ENCODE measurements around the gene COA6. TPM values are rescaled to one million over a fixed set of nuclear protein-coding genes. Genes with fewer than 3 reads are reported as not detected.

Gene COA6
- polyA plus RNA-seq, 1 donor: 31.2 TPM

- no peak for DNase-seq
These were observed 33.6 kb downstream of the COA6 start for GRCh38 chr1:234406871-234407270.

DNA sequence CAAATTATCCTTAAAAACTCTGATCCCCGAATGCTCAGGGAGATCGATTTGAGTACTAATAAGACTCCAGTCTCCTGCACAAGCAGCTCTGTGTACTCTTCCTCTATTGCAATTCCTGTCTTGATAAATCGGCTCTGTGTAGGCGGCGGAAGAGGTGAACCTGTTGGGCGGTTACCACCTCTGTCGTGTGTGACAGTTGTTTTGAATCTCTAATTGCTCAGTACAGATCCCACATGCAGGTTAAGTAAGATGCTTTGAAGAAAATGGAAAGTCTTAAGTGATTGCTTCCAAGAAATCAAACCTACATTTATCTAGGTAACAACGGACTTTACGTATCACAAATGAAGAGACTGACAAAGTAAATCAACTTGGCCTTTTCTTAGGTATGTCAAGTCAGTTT is 35.5 kb downstream of the COA6 start:
- no peak for DNase-seq

DNA sequence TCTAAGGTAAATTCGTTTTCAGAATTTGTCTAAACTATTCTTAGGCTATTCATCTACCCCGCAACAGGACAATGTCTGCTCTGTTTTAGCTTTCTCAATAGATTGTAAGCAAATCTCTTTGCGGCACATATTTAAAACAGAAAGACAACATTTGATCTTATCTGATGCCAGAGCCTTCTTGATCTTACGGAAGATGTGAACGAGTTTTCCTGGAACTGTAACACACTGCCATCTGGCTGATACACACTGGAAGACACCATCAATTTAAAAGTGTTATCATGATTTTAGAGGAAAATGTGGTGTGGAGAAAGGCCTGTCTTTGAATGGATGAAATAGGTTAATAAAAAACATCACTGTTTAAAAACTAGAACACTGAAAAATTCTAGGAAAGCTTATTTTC is 36.1 kb downstream of the COA6 start:
- no peak for DNase-seq

DNA sequence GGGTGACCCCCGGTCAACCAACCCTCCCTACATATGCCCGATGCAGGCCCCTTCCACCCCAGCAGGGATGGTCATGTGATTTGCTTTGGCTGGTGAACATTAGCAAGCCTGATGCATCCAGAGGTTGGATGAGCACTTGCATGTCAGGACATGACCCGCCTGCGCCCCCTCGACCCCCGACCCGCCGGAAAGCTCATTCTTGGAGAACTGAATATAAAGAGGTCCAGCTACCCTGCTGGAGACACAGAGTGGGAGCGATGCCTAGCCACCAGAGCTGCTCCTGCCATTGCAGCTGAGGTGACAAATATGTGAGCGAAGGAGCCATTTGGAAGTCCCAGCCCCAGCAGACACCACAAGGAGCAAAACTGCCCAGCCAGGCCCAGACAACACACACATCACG is 39.6 kb downstream of the COA6 start:
- no peak for DNase-seq

- no peak for DNase-seq
These were observed 40.2 kb downstream of the COA6 start for GRCh38 chr1:234413485-234413884.

DNA sequence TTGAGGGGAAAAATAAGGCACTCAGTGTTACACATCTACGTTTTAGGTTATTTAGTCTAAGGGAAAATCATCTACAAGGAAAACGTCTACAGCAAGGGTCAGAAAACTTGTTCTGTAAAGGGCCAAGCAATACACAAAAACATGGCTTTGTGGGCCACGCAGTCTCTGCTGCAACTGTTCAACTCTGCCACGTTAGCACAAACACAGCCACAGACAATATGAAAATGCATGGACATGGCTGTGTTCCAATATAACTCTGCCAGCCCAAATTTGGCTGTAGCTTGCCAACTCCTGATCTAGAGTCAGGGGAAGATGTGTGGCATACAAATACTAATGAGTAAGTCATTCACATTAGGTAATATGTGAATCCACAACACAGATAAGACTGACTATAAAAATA is 40.7 kb downstream of the COA6 start:
- no peak for DNase-seq

GRCh38 chr1:234427950-234428646 is 54.8 kb downstream of the COA6 start:
- no peak for DNase-seq

DNA sequence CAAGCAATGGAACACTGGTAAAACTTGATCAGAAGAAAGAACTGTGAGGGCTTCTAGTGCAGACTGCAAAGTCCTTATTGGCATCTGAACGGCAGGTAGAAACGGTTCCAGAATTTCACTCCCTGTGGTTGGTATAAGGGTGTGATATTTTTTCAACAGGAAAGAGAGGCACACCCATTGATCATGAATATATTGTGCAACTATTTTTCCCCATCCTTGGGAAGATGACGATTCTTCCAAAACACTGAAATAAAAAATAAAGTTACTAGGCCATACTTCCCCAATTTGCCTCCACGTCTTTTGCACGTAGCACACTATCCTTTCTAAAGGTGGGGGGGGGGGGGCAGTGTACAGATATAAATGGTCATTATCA is 56.2 kb downstream of the COA6 start:
- DNase-seq: no peak

- no peak for DNase-seq
These were observed 57.4 kb downstream of the COA6 start for GRCh38 chr1:234430691-234431090.

DNA sequence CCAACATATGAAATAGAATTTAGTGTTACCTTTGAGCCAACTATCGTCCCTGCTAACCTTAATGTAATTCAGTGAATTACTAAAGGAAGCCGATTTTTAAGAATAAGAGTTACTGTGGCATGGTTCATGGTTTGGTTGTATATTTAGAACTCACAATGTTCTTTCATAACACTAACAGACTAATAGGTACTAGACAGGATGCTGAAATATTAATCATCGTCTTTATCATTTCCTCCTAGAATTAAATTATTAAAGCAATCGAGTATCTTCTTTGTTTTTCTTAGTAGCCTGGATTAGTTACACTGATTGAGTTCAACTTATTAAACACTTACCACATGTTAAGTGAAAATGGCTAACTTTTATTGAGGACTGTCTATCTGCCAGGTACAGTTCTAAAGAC is 58.0 kb downstream of the COA6 start:
- no peak for DNase-seq

GRCh38 chr1:234433563-234434285 is 60.5 kb downstream of the COA6 start:
- peak; percentile 2 for DNase-seq

Other genes starting within 250 kb of the COA6 start
- 123 TPM for gene TARBP1, start 105.7 kb downstream of the COA6 start, polyA plus RNA-seq (ENCODE audit: insufficient read length)
- gene IRF2BP2, start 236.7 kb downstream of the COA6 start, polyA plus RNA-seq (ENCODE audit: insufficient read length): 140 TPM